Stimulated activated CD8-positive, alpha-beta memory T cell treated with anti-CD3 and anti-CD28 coated beads, Interleukin-12 subunit alpha, Interleukin-12 subunit beta, amount 100 ng/mL, for 24 hours (primary cell): Measurements from ENCODE around the gene RBMS2.
"Not testable (repeated sequence)": the region's sequence is repeated elsewhere in the genome, so short reads cannot be mapped to it uniquely, and the experiment has no call there.

Experiments used
- DNase-seq: peaks from one replicate; pipeline ENCODE4 v3.0.0-alpha.2; 2020; ENCODE audit errors: extremely low read depth

The RBMS2 gene

GRCh38 chr12:56517854-56518253 is 3.8 kb upstream of the RBMS2 start:
- no peak for DNase-seq

- no peak for DNase-seq
Observed at GRCh38 chr12:56518570-56518969, 3.0 kb upstream of the RBMS2 start.

- no peak for DNase-seq
Observed at GRCh38 chr12:56520048-56520447, 1.6 kb upstream of the RBMS2 start.

- no peak for DNase-seq
Observed at GRCh38 chr12:56520506-56520905, 1.1 kb upstream of the RBMS2 start.

GRCh38 chr12:56521209-56521589 is 421 bp upstream of the RBMS2 start:
- DNase-seq: no peak

- DNase-seq: no peak
Observed at GRCh38 chr12:56522411-56523193, 982 bp downstream of the RBMS2 start.

GRCh38 chr12:56528846-56529245 is 7.2 kb downstream of the RBMS2 start:
- DNase-seq: no peak

GRCh38 chr12:56529656-56530055 is 8.0 kb downstream of the RBMS2 start:
- DNase-seq: no peak

GRCh38 chr12:56530390-56531055 is 8.9 kb downstream of the RBMS2 start:
- no peak for DNase-seq

- DNase-seq: no peak
Observed at GRCh38 chr12:56537546-56537945, 15.9 kb downstream of the RBMS2 start.

- no peak for DNase-seq
Observed at GRCh38 chr12:56541631-56542030, 20.0 kb downstream of the RBMS2 start.

- DNase-seq: no peak
Observed at GRCh38 chr12:56542164-56542563, 20.5 kb downstream of the RBMS2 start.

- no peak for DNase-seq
Observed at GRCh38 chr12:56545023-56545604, 23.5 kb downstream of the RBMS2 start.

- DNase-seq: no peak
Observed at GRCh38 chr12:56546680-56547079, 25.1 kb downstream of the RBMS2 start.

- no peak for DNase-seq
Observed at GRCh38 chr12:56551070-56551469, 29.4 kb downstream of the RBMS2 start.

- no peak for DNase-seq
Observed at GRCh38 chr12:56565510-56566101, 44.0 kb downstream of the RBMS2 start.

- DNase-seq: no peak
Observed at GRCh38 chr12:56568146-56568545, 46.5 kb downstream of the RBMS2 start.

GRCh38 chr12:56571121-56571520 is 49.5 kb downstream of the RBMS2 start:
- DNase-seq: no peak

- no peak for DNase-seq
Observed at GRCh38 chr12:56572288-56572687, 50.7 kb downstream of the RBMS2 start.

GRCh38 chr12:56574210-56574609 is 52.6 kb downstream of the RBMS2 start:
- DNase-seq: no peak

GRCh38 chr12:56577248-56577647 is 55.6 kb downstream of the RBMS2 start:
- DNase-seq: not testable (repeated sequence)

GRCh38 chr12:56578983-56579546 is 57.4 kb downstream of the RBMS2 start:
- no peak for DNase-seq
